ENCODE measurements around the gene SMAD3.

SMAD3 gene

GRCh38 chr15:67172172-67172571 lies 106.8 kb downstream of the SMAD3 start:
- Histone ChIP-seq H3K27me3 (replicated peaks; ENCODE audit: control insufficient read depth, insufficient read depth, low read length) (no peaks in the 10 kb centered on the region), H3K4me3 (replicated peaks; ENCODE audit: low read depth, low read length) (no peak overlapping the region), H3K36me3 (ENCODE audit: control insufficient read depth, insufficient read depth, low read length) (peaks cover 11% of the 10 kb centered on the region)
- no peak for TF ChIP-seq CTCF (IDR thresholded peaks at IDR 0.05; ENCODE audit: insufficient read depth, low read length, poor library complexity, severe bottlenecking)
- DNase-seq (ENCODE audit: extremely low read depth, insufficient read length): no peak

- Histone ChIP-seq H3K27me3 (replicated peaks; ENCODE audit: control insufficient read depth, insufficient read depth, low read length) (no peaks in the 10 kb centered on the region), H3K4me3 (replicated peaks; ENCODE audit: low read depth, low read length) (no peak overlapping the region), H3K36me3 (ENCODE audit: control insufficient read depth, insufficient read depth, low read length) (peaks cover 7% of the 10 kb centered on the region)
- no peak for TF ChIP-seq CTCF (IDR thresholded peaks at IDR 0.05; ENCODE audit: insufficient read depth, low read length, poor library complexity, severe bottlenecking)
- no peak for DNase-seq (ENCODE audit: extremely low read depth, insufficient read length)
Measured at GRCh38 chr15:67173005-67173404, 107.6 kb downstream of the SMAD3 start.

GRCh38 chr15:67173786-67174185 lies 108.4 kb downstream of the SMAD3 start:
- no peak for DNase-seq (ENCODE audit: extremely low read depth, insufficient read length)
- H3K36me3 ChIP-seq (ENCODE audit: control insufficient read depth, insufficient read depth, low read length): peaks cover 2% of the 10 kb centered on the region
- no peak overlapping the region for H3K4me3 ChIP-seq (replicated peaks; ENCODE audit: low read depth, low read length)

GRCh38 chr15:67174446-67174845 lies 109.0 kb downstream of the SMAD3 start:
- no peak for DNase-seq (ENCODE audit: extremely low read depth, insufficient read length)
- peaks cover 2% of the 10 kb centered on the region for H3K36me3 ChIP-seq (ENCODE audit: control insufficient read depth, insufficient read depth, low read length)
- no peak overlapping the region for H3K4me3 ChIP-seq (replicated peaks; ENCODE audit: low read depth, low read length)
- TF ChIP-seq CTCF (IDR thresholded peaks at IDR 0.05; ENCODE audit: insufficient read depth, low read length, poor library complexity, severe bottlenecking): no peak
- H3K27me3 ChIP-seq (replicated peaks; ENCODE audit: control insufficient read depth, insufficient read depth, low read length): no peaks in the 10 kb centered on the region

More at GRCh38 chr15:67173786-67174185, 108.4 kb downstream of the SMAD3 start:
- H3K27me3 ChIP-seq (replicated peaks; ENCODE audit: control insufficient read depth, insufficient read depth, low read length): no peaks in the 10 kb centered on the region
- TF ChIP-seq CTCF (IDR thresholded peaks at IDR 0.05; ENCODE audit: insufficient read depth, low read length, poor library complexity, severe bottlenecking): no peak

- TF ChIP-seq CTCF (IDR thresholded peaks at IDR 0.05; ENCODE audit: insufficient read depth, low read length, poor library complexity, severe bottlenecking): no peak
- H3K4me3 ChIP-seq (replicated peaks; ENCODE audit: low read depth, low read length): no peak overlapping the region
- peaks cover 2% of the 10 kb centered on the region for H3K36me3 ChIP-seq (ENCODE audit: control insufficient read depth, insufficient read depth, low read length)
- DNase-seq (ENCODE audit: extremely low read depth, insufficient read length): no peak
- no peaks in the 10 kb centered on the region for H3K27me3 ChIP-seq (replicated peaks; ENCODE audit: control insufficient read depth, insufficient read depth, low read length)
Measured at GRCh38 chr15:67174864-67175573, 109.6 kb downstream of the SMAD3 start.

Measured in GM06990 (cell line).